Calu3 (cell line): ENCODE results near the gene BIRC2. TPM values are rescaled to one million over a fixed set of nuclear protein-coding genes. Genes with fewer than 3 reads are reported as not detected.

ENCODE experiments used
- BruUV-seq: library from RNA; stranded (reverse); fragments of 400-500 nt; replicated peaks from 2 replicates; lab custom pipeline; 2021; lab: Mats Ljungman, UMichigan
- CTCF ChIA-PET: fragments of 300-600 bp; sonication (Branson Sonifier 250); formaldehyde crosslinking; loops from one replicate; lab custom pipeline; 2022; ENCODE audit warnings: antibody characterized with exemption; lab: Charles Lee
- DNase-seq: peaks from one replicate; pipeline ENCODE4 v3.0.0; 2022
- H3K27ac Mint-ChIP-seq: one replicate; pipeline ENCODE4 v1.8.0; 2022; ENCODE audit warnings: mixed read lengths; ENCODE audit not compliant: unreplicated experiment
- H3K27me3 Mint-ChIP-seq: one replicate; pipeline ENCODE4 v1.8.0; 2022; ENCODE audit warnings: mixed read lengths; ENCODE audit not compliant: unreplicated experiment
- H3K36me3 Mint-ChIP-seq: one replicate; pipeline ENCODE4 v1.8.0; 2022; ENCODE audit warnings: mild to moderate bottlenecking, moderate library complexity, mixed read lengths; ENCODE audit not compliant: insufficient read depth, unreplicated experiment
- H3K4me1 Mint-ChIP-seq: one replicate; pipeline ENCODE4 v1.8.0; 2022; ENCODE audit warnings: mild to moderate bottlenecking, low read depth, mixed read lengths; ENCODE audit not compliant: unreplicated experiment
- H3K4me3 Mint-ChIP-seq: one replicate; pipeline ENCODE4 v1.8.0; 2022; ENCODE audit warnings: mild to moderate bottlenecking, low read depth, moderate library complexity, mixed read lengths; ENCODE audit not compliant: unreplicated experiment
- H3K9me3 Mint-ChIP-seq: one replicate; pipeline ENCODE4 v1.8.0; 2022; ENCODE audit warnings: low read depth, mixed read lengths; ENCODE audit not compliant: unreplicated experiment
- CTCF ChIP-seq: fragments of 200-600 bp; IDR thresholded peaks from one replicate; pipeline ENCODE4 v1.8.0; 2022; ENCODE audit warnings: antibody characterized with exemption; ENCODE audit not compliant: unreplicated experiment
- intact Hi-C: fragments of 100-400 bp; cut with micrococcal nuclease; formaldehyde crosslinking; loops from one replicate; pipeline ENCODE4 v1.10.0; 2022; ENCODE audit not compliant: unreplicated experiment
- total RNA-seq: library from RNA; stranded (reverse); gene quantifications from 2 replicates; pipeline ENCODE4 v1.2.3, GENCODE V29; 2022

BIRC2 gene
- total RNA-seq, 1 experiment from 2014 or later, result 32.6 TPM

- Mint-ChIP-seq H3K4me3 (no peak overlapping the region), H3K27me3 (no peaks in the 10 kb centered on the region), H3K27ac (no peak overlapping the region), H3K36me3 (peaks cover 51% of the 10 kb centered on the region), H3K4me1 (peaks cover 18% of the 10 kb centered on the region), H3K9me3 (no peaks in the 10 kb centered on the region)
- intact Hi-C loops, result no loop called here
- no TSS peak for BruUV-seq
- no peak for DNase-seq
- TF ChIP-seq CTCF, result no peak
- CTCF ChIA-PET, result no interaction called here
These were observed 23.3 kb upstream of the BIRC2 start for GRCh38 chr11:102323542-102324251.

- Mint-ChIP-seq H3K4me1 (peaks cover 8% of the 10 kb centered on the region), H3K27ac (peak overlapping the region; percentile 60), H3K9me3 (no peaks in the 10 kb centered on the region), H3K4me3 (no peak overlapping the region), H3K36me3 (peaks cover 38% of the 10 kb centered on the region), H3K27me3 (no peaks in the 10 kb centered on the region)
- TF ChIP-seq CTCF, result no peak
- BruUV-seq, result no TSS peak
- intact Hi-C loops, result no loop called here
- no peak for DNase-seq
- CTCF ChIA-PET, result interaction anchor here (0.7 to 1.4 kb wide), 2 partner anchors 9 to 31 kb away, joined by 3 to 4 read pairs; no protein-coding TSS in a partner anchor
These were observed 21.9 kb upstream of the BIRC2 start for GRCh38 chr11:102325088-102325487.

GRCh38 chr11:102328748-102329147, 18.3 kb upstream of the BIRC2 start:
- TF ChIP-seq CTCF, result no peak
- no TSS peak for BruUV-seq
- intact Hi-C loops, result no loop called here
- CTCF ChIA-PET, result no interaction called here
- no peaks in the 10 kb centered on the region for H3K4me1 Mint-ChIP-seq
- no peak overlapping the region for H3K27ac Mint-ChIP-seq
- no peak overlapping the region for H3K4me3 Mint-ChIP-seq
- DNase-seq, result no peak
- no peaks in the 10 kb centered on the region for H3K9me3 Mint-ChIP-seq
- H3K36me3 Mint-ChIP-seq, result peaks cover 33% of the 10 kb centered on the region
- H3K27me3 Mint-ChIP-seq, result no peaks in the 10 kb centered on the region

GRCh38 chr11:102330231-102330630, 16.8 kb upstream of the BIRC2 start:
- no peak overlapping the region for H3K4me3 Mint-ChIP-seq
- peaks cover 25% of the 10 kb centered on the region for H3K36me3 Mint-ChIP-seq
- CTCF ChIA-PET, result no interaction called here
- TF ChIP-seq CTCF, result no peak
- no peaks in the 10 kb centered on the region for H3K27me3 Mint-ChIP-seq
- no peak overlapping the region for H3K27ac Mint-ChIP-seq
- H3K9me3 Mint-ChIP-seq, result no peaks in the 10 kb centered on the region
- no peaks in the 10 kb centered on the region for H3K4me1 Mint-ChIP-seq
- BruUV-seq, result no TSS peak
- no peak for DNase-seq
- intact Hi-C loops, result no loop called here
